Measurements from ENCODE around the gene PPP3CB.
"Not testable (repeated sequence)": the region's sequence is repeated elsewhere in the genome, so short reads cannot be mapped to it uniquely, and the experiment has no call there.

DNA sequence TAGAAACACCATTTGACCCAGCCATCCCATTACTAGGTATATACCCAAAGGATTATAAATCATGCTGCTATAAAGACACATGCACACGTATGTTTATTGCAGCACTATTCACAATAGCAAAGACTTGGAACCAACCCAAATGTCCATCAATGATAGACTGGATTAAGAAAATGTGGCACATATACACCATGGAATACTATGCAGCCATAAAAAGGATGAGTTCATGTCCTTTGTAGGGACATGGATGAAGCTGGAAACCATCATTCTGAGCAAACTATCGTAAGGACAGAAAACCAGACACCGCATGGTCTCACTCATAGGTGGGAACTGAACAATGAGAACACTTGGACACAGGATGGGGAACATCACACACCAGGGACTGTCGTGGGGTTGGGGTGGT, 101.5 kb downstream of the PPP3CB start:
- TF ChIP-seq, protein P1, sequence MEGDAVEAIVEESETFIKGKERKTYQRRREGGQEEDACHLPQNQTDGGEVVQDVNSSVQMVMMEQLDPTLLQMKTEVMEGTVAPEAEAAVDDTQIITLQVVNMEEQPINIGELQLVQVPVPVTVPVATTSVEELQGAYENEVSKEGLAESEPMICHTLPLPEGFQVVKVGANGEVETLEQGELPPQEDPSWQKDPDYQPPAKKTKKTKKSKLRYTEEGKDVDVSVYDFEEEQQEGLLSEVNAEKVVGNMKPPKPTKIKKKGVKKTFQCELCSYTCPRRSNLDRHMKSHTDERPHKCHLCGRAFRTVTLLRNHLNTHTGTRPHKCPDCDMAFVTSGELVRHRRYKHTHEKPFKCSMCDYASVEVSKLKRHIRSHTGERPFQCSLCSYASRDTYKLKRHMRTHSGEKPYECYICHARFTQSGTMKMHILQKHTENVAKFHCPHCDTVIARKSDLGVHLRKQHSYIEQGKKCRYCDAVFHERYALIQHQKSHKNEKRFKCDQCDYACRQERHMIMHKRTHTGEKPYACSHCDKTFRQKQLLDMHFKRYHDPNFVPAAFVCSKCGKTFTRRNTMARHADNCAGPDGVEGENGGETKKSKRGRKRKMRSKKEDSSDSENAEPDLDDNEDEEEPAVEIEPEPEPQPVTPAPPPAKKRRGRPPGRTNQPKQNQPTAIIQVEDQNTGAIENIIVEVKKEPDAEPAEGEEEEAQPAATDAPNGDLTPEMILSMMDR (IDR thresholded peaks at IDR 0.05), result not testable (repeated sequence)
- not testable (repeated sequence) for TF ChIP-seq EZH2 (IDR thresholded peaks at IDR 0.05; ENCODE audit: borderline replicate concordance, insufficient read depth, low read depth, low read length, poor library complexity, severe bottlenecking)

Measured in B cell (primary cell).